Suprapubic skin (tissue), 4 donors: ENCODE data around the gene CLTB. TPM values are rescaled to one million over a fixed set of nuclear protein-coding genes. Genes with fewer than 3 reads are reported as not detected.

ENCODE experiments used
- DNase-seq, 2 donors: peaks; one replicate each; pipeline ENCODE4 v3.0.0-alpha.2; 2019; ENCODE audit warnings: low spot score in 2 of 2
- H3K27ac ChIP-seq: fragments of 200-600 bp; sonication (generic); one replicate; pipeline ENCODE4 v1.5.1; 2019
- H3K27me3 ChIP-seq: fragments of 200-600 bp; sonication (generic); one replicate; pipeline ENCODE4 v1.5.1; 2019
- H3K36me3 ChIP-seq: fragments of 200-600 bp; sonication (generic); one replicate; pipeline ENCODE4 v1.5.1; 2019
- H3K4me1 ChIP-seq: fragments of 200-600 bp; sonication (generic); one replicate; pipeline ENCODE4 v1.5.1; 2019
- H3K4me3 ChIP-seq: fragments of 200-600 bp; sonication (generic); one replicate; pipeline ENCODE4 v1.5.1; 2019; ENCODE audit warnings: mild to moderate bottlenecking
- H3K9me3 ChIP-seq: fragments of 200-600 bp; sonication (generic); one replicate; pipeline ENCODE4 v1.5.1; 2019
- EP300 ChIP-seq: sonication (generic); formaldehyde crosslinking; IDR thresholded peaks from one replicate; pipeline ENCODE4 v1.6.1; 2017; ENCODE audit warnings: antibody characterized with exemption
- POLR2A ChIP-seq, 2 donors: fragments of 450-650 bp; IDR thresholded peaks; one replicate each; pipeline ENCODE4 v1.6.1; 2017; ENCODE audit warnings: antibody characterized with exemption in 2 of 2, mild to moderate bottlenecking in 2 of 2, moderate library complexity in 2 of 2
- POLR2AphosphoS5 ChIP-seq, 3 donors: sonication (generic); formaldehyde crosslinking; IDR thresholded peaks; one replicate each; pipeline ENCODE4 v1.6.1; 2017; ENCODE audit warnings: antibody characterized with exemption in 3 of 3
- WGBS: methylation state at CpG from one replicate; pipeline ENCODE4 v1.1.5; 2018; 5-methylcytosine and 5-hydroxymethylcytosine counted together
- total RNA-seq, 4 donors: library from RNA; depleted of rRNA; stranded (reverse); fragments of >200 nt; gene quantifications; one replicate each; pipeline ENCODE4 v1.1.0, GENCODE V29; 2016
- TF ChIP-seq, protein P1 (sequence below), 2 donors: fragments of 200-600 bp in 1 of 2; fragments of 450-650 bp in 1 of 2; sonication (generic) in 1 of 2; IDR thresholded peaks; one replicate each; pipeline ENCODE4 v1.5.1; 2016 to 2019; ENCODE audit warnings: antibody characterized with exemption in 2 of 2, mild to moderate bottlenecking in 1 of 2, moderate library complexity in 1 of 2

CLTB gene
- total RNA-seq, 4 donors from 2014 or later, result 298 to 644 (median 435) TPM

DNA sequence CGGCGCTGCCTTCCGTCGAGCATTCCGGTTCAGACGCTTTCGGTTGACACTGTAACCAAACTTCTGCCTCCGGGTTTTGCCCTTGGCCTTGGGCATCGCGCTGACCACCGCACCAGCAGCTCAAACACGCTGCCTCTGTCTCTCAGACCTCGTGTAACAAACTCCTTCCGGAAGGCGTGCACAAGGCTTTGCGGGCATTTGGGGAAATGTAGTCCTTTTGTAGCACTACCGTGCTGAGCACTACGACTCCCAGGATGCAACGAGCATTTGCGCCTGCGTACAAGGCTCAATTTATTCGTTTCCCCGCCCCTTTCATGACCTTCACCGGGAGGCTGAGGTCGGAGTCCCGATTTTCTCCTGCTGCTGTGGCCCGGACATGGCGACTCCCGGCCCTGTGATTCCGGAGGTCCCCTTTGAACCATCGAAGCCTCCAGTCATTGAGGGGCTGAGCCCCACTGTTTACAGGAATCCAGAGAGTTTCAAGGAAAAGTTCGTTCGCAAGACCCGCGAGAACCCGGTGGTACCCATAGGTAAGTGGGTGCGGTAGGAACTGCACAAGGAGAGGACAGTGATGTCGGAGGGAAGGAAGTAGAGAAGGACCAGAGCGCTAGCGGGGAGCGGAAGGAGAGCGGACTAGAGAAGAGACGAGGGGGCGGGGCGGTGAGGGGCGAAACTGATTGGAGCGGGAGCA is 27.8 kb downstream of the CLTB start, which contains the start of the genes HIGD2A and NOP16:
Gene HIGD2A (plus strand): TSS at position 308 of the 691 bp plus-strand sequence. CDS start 69 bp downstream, at position 377.
Gene NOP16 (minus strand): TSS at position 155 of the 691 bp plus-strand sequence. CDS start 59 bp downstream, at position 96.
- TF ChIP-seq POLR2AphosphoS5 (IDR thresholded peaks at IDR 0.05) (peak in 2 of 3 donors; percentile 84 to 90), POLR2A (IDR thresholded peaks at IDR 0.05) (peak in 1 of 2 donors; percentile 11), EP300 (no peak)
- TF ChIP-seq, protein P1, sequence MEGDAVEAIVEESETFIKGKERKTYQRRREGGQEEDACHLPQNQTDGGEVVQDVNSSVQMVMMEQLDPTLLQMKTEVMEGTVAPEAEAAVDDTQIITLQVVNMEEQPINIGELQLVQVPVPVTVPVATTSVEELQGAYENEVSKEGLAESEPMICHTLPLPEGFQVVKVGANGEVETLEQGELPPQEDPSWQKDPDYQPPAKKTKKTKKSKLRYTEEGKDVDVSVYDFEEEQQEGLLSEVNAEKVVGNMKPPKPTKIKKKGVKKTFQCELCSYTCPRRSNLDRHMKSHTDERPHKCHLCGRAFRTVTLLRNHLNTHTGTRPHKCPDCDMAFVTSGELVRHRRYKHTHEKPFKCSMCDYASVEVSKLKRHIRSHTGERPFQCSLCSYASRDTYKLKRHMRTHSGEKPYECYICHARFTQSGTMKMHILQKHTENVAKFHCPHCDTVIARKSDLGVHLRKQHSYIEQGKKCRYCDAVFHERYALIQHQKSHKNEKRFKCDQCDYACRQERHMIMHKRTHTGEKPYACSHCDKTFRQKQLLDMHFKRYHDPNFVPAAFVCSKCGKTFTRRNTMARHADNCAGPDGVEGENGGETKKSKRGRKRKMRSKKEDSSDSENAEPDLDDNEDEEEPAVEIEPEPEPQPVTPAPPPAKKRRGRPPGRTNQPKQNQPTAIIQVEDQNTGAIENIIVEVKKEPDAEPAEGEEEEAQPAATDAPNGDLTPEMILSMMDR (IDR thresholded peaks at IDR 0.05), result no peak

DNA sequence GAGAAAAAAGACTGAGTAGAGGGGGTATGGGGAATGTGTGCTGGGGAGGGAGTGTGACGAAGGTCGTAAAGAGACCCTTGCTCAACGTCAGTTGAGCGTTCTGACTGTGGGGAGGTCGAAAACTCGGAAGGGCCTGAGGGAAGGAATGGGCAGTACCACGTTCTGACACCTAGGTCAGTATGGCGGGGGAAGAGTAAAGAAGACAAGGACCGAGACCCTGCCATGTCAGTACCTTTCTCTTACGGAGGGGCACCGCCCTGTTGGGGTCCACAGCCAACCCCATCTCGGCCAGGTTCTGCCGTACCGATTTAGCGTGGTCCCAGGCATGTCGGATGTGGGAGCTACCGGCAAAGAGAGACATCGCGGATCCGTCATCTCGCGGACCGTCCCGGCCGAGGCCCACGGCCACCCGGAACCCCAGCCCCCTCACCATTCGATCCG is 28.3 kb downstream of the CLTB start:
- peaks cover 30% of the 10 kb centered on the region for H3K4me1 ChIP-seq
- no peaks in the 10 kb centered on the region for H3K9me3 ChIP-seq
- no peaks in the 10 kb centered on the region for H3K27me3 ChIP-seq
- TF ChIP-seq POLR2A (IDR thresholded peaks at IDR 0.05) (no peak), POLR2AphosphoS5 (IDR thresholded peaks at IDR 0.05) (no peak), EP300 (no peak)
- TF ChIP-seq, protein P1 (IDR thresholded peaks at IDR 0.05), result no peak
- DNase-seq, result no peak
- peaks cover 50% of the 10 kb centered on the region for H3K36me3 ChIP-seq
- WGBS, result under 1% methylated on average over 28 of the region's 29 CpGs
- H3K27ac ChIP-seq, result peak overlapping the region; percentile 95
- H3K4me3 ChIP-seq, result peak overlapping the region; percentile 75

More for the DNA sequence above, 27.8 kb downstream of the CLTB start, which contains the start of the genes HIGD2A and NOP16:
- peak within 1 kb of the TSS; percentile 95 for H3K27ac ChIP-seq
- peak; percentile 100 for DNase-seq
- H3K4me3 ChIP-seq, result peak within 1 kb of the TSS; percentile 75
- peaks cover 30% of the 10 kb centered on the region for H3K4me1 ChIP-seq
- WGBS, result under 1% methylated on average over 45 of the region's 47 CpGs
- H3K27me3 ChIP-seq, result no peaks in the 10 kb centered on the region
- peaks cover 50% of the 10 kb centered on the region for H3K36me3 ChIP-seq
- no peaks in the 10 kb centered on the region for H3K9me3 ChIP-seq

DNA sequence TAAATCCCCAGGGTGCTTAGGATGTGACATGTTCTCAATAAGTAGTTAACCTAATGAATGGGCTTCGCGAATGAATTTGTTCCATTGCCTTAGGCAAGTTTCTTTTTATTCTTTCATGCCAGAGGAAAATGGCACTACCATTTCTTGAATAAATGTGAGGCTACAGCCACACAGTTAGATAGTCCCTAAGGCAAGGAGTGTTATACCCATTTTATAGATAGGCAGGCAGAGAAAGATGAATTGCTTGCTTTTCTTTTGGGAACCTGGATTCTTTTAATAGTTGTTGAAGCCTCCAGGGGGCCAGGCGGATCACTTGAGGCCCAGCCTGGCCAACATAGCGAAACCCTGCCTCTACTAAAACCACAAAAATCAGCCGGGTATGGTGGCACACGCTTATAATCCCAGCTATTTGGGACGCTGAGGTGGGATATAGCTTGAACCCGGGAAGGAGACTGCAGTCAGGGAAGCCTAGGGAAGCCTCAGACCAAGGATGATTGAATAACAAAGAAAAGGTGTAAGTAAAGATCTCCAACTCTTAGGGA is 28.9 kb downstream of the CLTB start:
- 32% methylated on average over 8 of the region's 8 CpGs for WGBS
- H3K9me3 ChIP-seq, result no peaks in the 10 kb centered on the region
- H3K4me1 ChIP-seq, result peaks cover 30% of the 10 kb centered on the region
- TF ChIP-seq, protein P1 (IDR thresholded peaks at IDR 0.05), result no peak
- TF ChIP-seq POLR2AphosphoS5 (IDR thresholded peaks at IDR 0.05), result no peak
- TF ChIP-seq EP300, result no peak
- TF ChIP-seq POLR2A (IDR thresholded peaks at IDR 0.05), result no peak
- peaks cover 49% of the 10 kb centered on the region for H3K36me3 ChIP-seq
- no peak for DNase-seq
- H3K27ac ChIP-seq, result no peak overlapping the region
- peak overlapping the region; percentile 75 for H3K4me3 ChIP-seq
- no peaks in the 10 kb centered on the region for H3K27me3 ChIP-seq

DNA sequence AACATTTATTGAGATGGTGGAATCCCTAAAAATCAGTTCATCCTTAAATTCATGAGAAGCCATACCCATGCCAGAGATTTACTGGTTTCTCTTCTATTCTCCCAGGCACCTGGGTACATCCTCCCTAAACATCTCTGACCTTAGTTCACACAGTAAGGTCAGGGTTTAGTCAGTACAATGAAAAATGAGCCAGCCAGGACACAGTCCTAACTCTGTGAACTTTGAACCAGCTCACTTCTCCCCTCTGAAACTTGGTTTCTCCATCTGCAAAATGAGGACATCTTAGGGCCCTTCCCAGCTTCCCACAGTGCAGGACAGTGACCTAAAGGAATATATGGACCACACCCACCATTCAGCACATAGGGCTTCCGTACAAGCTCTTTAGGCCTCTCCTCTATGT is 29.8 kb downstream of the CLTB start:
- H3K9me3 ChIP-seq, result no peaks in the 10 kb centered on the region
- 89% methylated on average over 1 of the region's 1 CpG for WGBS
- H3K4me3 ChIP-seq, result no peak overlapping the region
- H3K27me3 ChIP-seq, result no peaks in the 10 kb centered on the region
- TF ChIP-seq POLR2A (IDR thresholded peaks at IDR 0.05) (no peak), POLR2AphosphoS5 (IDR thresholded peaks at IDR 0.05) (no peak)
- no peak for DNase-seq
- no peak overlapping the region for H3K27ac ChIP-seq
- peaks cover 30% of the 10 kb centered on the region for H3K4me1 ChIP-seq
- H3K36me3 ChIP-seq, result peaks cover 47% of the 10 kb centered on the region

DNA sequence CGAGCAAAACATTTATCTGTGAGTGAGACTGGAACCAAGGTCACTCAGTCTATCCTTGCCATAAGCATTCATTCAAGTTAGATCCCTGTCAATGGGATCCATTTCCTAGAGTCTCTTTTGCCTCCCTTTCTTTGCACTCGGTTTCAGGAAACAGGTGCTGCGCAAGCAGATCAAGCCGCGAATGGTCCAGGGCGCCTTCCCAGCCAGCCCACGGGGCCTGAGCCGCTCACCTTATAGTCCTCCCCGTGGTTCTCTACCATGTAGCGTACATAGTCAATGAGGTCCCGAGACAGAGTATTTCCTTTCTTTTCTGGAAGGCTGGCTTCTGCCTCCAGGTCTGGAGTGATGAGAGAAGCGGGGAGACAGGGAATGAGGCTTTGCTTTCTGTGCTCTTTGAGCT is 31.3 kb downstream of the CLTB start:
- no peak overlapping the region for H3K4me3 ChIP-seq
- WGBS, result 88% methylated on average over 12 of the region's 12 CpGs
- no peak overlapping the region for H3K27ac ChIP-seq
- TF ChIP-seq, protein P1 (IDR thresholded peaks at IDR 0.05), result no peak
- no peak for TF ChIP-seq POLR2AphosphoS5 (IDR thresholded peaks at IDR 0.05)
- TF ChIP-seq POLR2A (IDR thresholded peaks at IDR 0.05), result no peak
- no peak for TF ChIP-seq EP300
- no peaks in the 10 kb centered on the region for H3K9me3 ChIP-seq
- peaks cover 44% of the 10 kb centered on the region for H3K36me3 ChIP-seq
- DNase-seq, result no peak
- H3K27me3 ChIP-seq, result no peaks in the 10 kb centered on the region
- peaks cover 26% of the 10 kb centered on the region for H3K4me1 ChIP-seq
